ENCODE data around the gene TIGD6.

GRCh38 chr5:149957855-149958254 is 42.6 kb downstream of the TIGD6 start:
- TF ChIP-seq CTCF (IDR thresholded peaks at IDR 0.05; ENCODE audit: low read depth, low read length) (no peak), POLR2A (IDR thresholded peaks at IDR 0.05; ENCODE audit: extremely low read depth, insufficient read length) (no peak), MAX (IDR thresholded peaks at IDR 0.05; ENCODE audit: low read depth, low read length) (no peak)
